ENCODE measurements around the gene PAPSS1.

DNA sequence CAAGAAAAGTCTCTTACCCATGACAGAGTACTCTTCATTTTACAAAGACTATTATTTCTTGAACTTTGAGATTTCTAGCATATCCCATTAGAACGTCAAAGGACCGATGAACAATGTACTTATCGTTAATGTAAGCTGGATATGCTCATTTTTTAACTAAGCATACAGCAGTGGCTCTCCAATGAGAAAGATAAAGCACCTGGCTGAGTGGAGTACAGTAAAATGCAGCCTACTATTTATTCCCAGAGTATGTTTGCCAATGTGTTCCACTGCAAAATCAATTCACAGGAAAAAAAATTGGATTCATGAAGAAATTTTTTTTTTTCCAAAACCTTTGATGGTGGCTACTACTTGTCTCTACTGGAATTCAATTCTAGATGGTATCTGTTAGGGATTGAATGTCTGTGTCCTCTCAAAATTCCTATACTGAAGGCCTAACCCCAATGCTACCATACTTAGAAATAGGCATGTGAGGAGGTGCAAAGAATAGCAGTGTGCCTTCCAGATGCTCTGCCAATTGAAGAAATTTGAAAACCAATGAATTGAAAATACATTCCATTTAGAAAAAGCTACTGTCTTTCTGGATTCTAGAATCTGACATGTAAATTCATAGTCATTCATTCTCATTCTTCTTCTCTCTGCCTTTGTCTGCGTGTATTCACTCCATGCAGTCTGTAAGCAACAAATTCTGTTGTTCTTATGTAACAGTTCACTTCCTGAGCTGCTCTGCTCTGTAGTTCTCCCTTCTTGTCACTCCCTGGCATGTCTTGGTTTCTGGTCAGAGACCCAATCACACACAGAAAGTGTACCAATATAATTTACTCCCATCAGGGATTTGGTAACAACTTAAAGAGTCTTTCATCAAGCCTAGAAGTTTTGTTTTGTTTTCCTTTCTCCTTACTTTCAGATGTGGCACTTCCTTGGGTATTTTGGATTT is 61.4 kb downstream of the PAPSS1 start:
- TF ChIP-seq, protein P1, sequence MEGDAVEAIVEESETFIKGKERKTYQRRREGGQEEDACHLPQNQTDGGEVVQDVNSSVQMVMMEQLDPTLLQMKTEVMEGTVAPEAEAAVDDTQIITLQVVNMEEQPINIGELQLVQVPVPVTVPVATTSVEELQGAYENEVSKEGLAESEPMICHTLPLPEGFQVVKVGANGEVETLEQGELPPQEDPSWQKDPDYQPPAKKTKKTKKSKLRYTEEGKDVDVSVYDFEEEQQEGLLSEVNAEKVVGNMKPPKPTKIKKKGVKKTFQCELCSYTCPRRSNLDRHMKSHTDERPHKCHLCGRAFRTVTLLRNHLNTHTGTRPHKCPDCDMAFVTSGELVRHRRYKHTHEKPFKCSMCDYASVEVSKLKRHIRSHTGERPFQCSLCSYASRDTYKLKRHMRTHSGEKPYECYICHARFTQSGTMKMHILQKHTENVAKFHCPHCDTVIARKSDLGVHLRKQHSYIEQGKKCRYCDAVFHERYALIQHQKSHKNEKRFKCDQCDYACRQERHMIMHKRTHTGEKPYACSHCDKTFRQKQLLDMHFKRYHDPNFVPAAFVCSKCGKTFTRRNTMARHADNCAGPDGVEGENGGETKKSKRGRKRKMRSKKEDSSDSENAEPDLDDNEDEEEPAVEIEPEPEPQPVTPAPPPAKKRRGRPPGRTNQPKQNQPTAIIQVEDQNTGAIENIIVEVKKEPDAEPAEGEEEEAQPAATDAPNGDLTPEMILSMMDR (IDR thresholded peaks at IDR 0.05), result no peak
- TF ChIP-seq POLR2A (IDR thresholded peaks at IDR 0.05), result no peak

Measured in esophagus squamous epithelium (tissue), 4 donors.